RPMI8226 (cell line): Measurements from ENCODE around the gene ADAMTS19.

Experiments
- DNase-seq: peaks from one replicate; pipeline ENCODE4 v3.0.0-alpha.2; 2015

ADAMTS19 gene

GRCh38 chr5:129687941-129688340 is 227.8 kb downstream of the ADAMTS19 start:
- no peak for DNase-seq

GRCh38 chr5:129689045-129689444 is 228.9 kb downstream of the ADAMTS19 start:
- no peak for DNase-seq

- no peak for DNase-seq
Observed at GRCh38 chr5:129691220-129691619, 231.1 kb downstream of the ADAMTS19 start.

- DNase-seq = no peak
Observed at GRCh38 chr5:129696636-129697035, 236.5 kb downstream of the ADAMTS19 start.

GRCh38 chr5:129698661-129699060 is 238.6 kb downstream of the ADAMTS19 start:
- no peak for DNase-seq

- no peak for DNase-seq
Observed at GRCh38 chr5:129716235-129716634, 256.1 kb downstream of the ADAMTS19 start.

GRCh38 chr5:129716651-129717050 is 256.6 kb downstream of the ADAMTS19 start:
- no peak for DNase-seq

GRCh38 chr5:129717751-129718310 is 257.7 kb downstream of the ADAMTS19 start:
- DNase-seq = no peak

GRCh38 chr5:129718471-129719090 is 258.5 kb downstream of the ADAMTS19 start:
- DNase-seq = no peak

- DNase-seq = no peak
Observed at GRCh38 chr5:129724222-129724621, 264.1 kb downstream of the ADAMTS19 start.

- no peak for DNase-seq
Observed at GRCh38 chr5:129724647-129725046, 264.5 kb downstream of the ADAMTS19 start.

- DNase-seq = no peak
Observed at GRCh38 chr5:129739773-129740172, 279.7 kb downstream of the ADAMTS19 start.

GRCh38 chr5:129743541-129744187 is 283.6 kb downstream of the ADAMTS19 start:
- no peak for DNase-seq

- no peak for DNase-seq
Observed at GRCh38 chr5:129745997-129746396, 285.9 kb downstream of the ADAMTS19 start.

GRCh38 chr5:129746876-129747275 is 286.8 kb downstream of the ADAMTS19 start:
- DNase-seq = no peak

- DNase-seq = no peak
Observed at GRCh38 chr5:129747572-129748407, 287.7 kb downstream of the ADAMTS19 start, which contains the start of gene MINAR2. TSS of gene MINAR2 (plus strand) at chr5:129748094. CDS start at chr5:129748191, 97 bp downstream.

- no peak for DNase-seq
Observed at GRCh38 chr5:129748913-129749880, 289.1 kb downstream of the ADAMTS19 start.

- no peak for DNase-seq
Observed at GRCh38 chr5:129760636-129761325, 300.7 kb downstream of the ADAMTS19 start.

- no peak for DNase-seq
Observed at GRCh38 chr5:129763651-129764050, 303.6 kb downstream of the ADAMTS19 start.

- DNase-seq = no peak
Observed at GRCh38 chr5:129766798-129767197, 306.7 kb downstream of the ADAMTS19 start.

GRCh38 chr5:129767927-129768380 is 307.9 kb downstream of the ADAMTS19 start:
- DNase-seq = peak; percentile 88
